HG02610 (cell line): ENCODE results near the gene RANGAP1.
"Not testable (repeated sequence)": the region's sequence is repeated elsewhere in the genome, so short reads cannot be mapped to it uniquely, and the experiment has no call there.

ENCODE experiments used
- ATAC-seq: cut with Tn5 transposase; IDR thresholded peaks from one replicate; pipeline ENCODE4 v1.9.1; 2021; ENCODE audit warnings: mild to moderate bottlenecking, moderate library complexity; ENCODE audit not compliant: unreplicated experiment

RANGAP1 gene

GRCh38 chr22:41301085-41302020 is 15.4 kb upstream of the RANGAP1 start, which contains the start of gene ZC3H7B:
ZC3H7B (plus strand) TSS chr22:41301525; CDS start chr22:41320661, 19,136 bp downstream.
- peak; percentile 87 for ATAC-seq

- ATAC-seq: no peak
Measured at GRCh38 chr22:41300661-41301060, 14.7 kb upstream of the RANGAP1 start.

GRCh38 chr22:41296826-41297667 is 11.1 kb upstream of the RANGAP1 start:
- ATAC-seq: no peak

GRCh38 chr22:41294816-41295215 is 8.8 kb upstream of the RANGAP1 start:
- not testable (repeated sequence) for ATAC-seq

GRCh38 chr22:41290262-41291221 is 4.6 kb upstream of the RANGAP1 start:
- no peak for ATAC-seq

GRCh38 chr22:41289671-41290070 is 3.7 kb upstream of the RANGAP1 start:
- ATAC-seq: no peak

- ATAC-seq: no peak
Measured at GRCh38 chr22:41288245-41288946, 2.4 kb upstream of the RANGAP1 start.

- ATAC-seq: peak; percentile 7
Measured at GRCh38 chr22:41286639-41287091, 678 bp upstream of the RANGAP1 start.

GRCh38 chr22:41285441-41285819 is 557 bp downstream of the RANGAP1 start:
- peak; percentile 31 for ATAC-seq

GRCh38 chr22:41284465-41284864 is 1.5 kb downstream of the RANGAP1 start:
- no peak for ATAC-seq

- ATAC-seq: no peak
Measured at GRCh38 chr22:41280854-41281253, 5.1 kb downstream of the RANGAP1 start.

- no peak for ATAC-seq
Measured at GRCh38 chr22:41280065-41280464, 5.9 kb downstream of the RANGAP1 start.

- ATAC-seq: no peak
Measured at GRCh38 chr22:41274856-41275255, 11.1 kb downstream of the RANGAP1 start.

- ATAC-seq: no peak
Measured at GRCh38 chr22:41273128-41273527, 12.9 kb downstream of the RANGAP1 start.

- ATAC-seq: no peak
Measured at GRCh38 chr22:41271787-41272186, 14.2 kb downstream of the RANGAP1 start.

- ATAC-seq: no peak
Measured at GRCh38 chr22:41267958-41268357, 18.0 kb downstream of the RANGAP1 start.

- no peak for ATAC-seq
Measured at GRCh38 chr22:41264408-41264941, 21.5 kb downstream of the RANGAP1 start.

- no peak for ATAC-seq
Measured at GRCh38 chr22:41263704-41264103, 22.3 kb downstream of the RANGAP1 start.

- no peak for ATAC-seq
Measured at GRCh38 chr22:41262250-41262765, 23.7 kb downstream of the RANGAP1 start.
